ENCODE results near the gene ACTRT3. TPM values are rescaled to one million over a fixed set of nuclear protein-coding genes. Genes with fewer than 3 reads are reported as not detected.

ACTRT3 gene
- polyA plus RNA-seq, 2 of the 4 experiments (the other 2 are of a cell fraction): 1.8 to 3.3 TPM

GRCh38 chr3:169818316-169818715, 49.0 kb upstream of the ACTRT3 start:
- Histone ChIP-seq H3K27ac (no peak overlapping the region), H3K4me3 (no peak overlapping the region), H3K4me2 (no peak overlapping the region), H3K4me1 (no peaks in the 10 kb centered on the region), H3K9me3 (peaks cover 8% of the 10 kb centered on the region)
- ChIA-PET POLR2A (no interaction called here), CTCF (no interaction called here)
- WGBS (ENCODE audit: missing lambda C conversion rate): 30% methylated on average over 2 of the region's 2 CpGs
- TF ChIP-seq ZC3H11A (IDR thresholded peaks at IDR 0.05) (no peak), RNF2 (IDR thresholded peaks at IDR 0.05; ENCODE audit: borderline replicate concordance, low read depth) (peak; percentile 48; the same call in 1 of the 2 replicates)
- no peak for ATAC-seq
- FAIRE-seq: no peak
- DNase-seq (ENCODE audit: low read depth in 1 of 2, low spot score in 1 of 2): no peak

GRCh38 chr3:169815590-169816150, 46.3 kb upstream of the ACTRT3 start:
- no peaks in the 10 kb centered on the region for H3K4me1 ChIP-seq
- ChIA-PET POLR2A (no interaction called here), CTCF (no interaction called here)
- TF ChIP-seq NFE2L2 (conservative IDR thresholded peaks at IDR 0.05; ENCODE audit: low read length) (no peak), HOXB13 (CRISPR knock-in tag; IDR thresholded peaks at IDR 0.05; ENCODE audit: low read depth) (no peak), HES2 (IDR thresholded peaks at IDR 0.05) (no peak), ZC3H11A (IDR thresholded peaks at IDR 0.05) (no peak), BCL3 (IDR thresholded peaks at IDR 0.05) (no peak), FOXS1 (CRISPR knock-in tag; IDR thresholded peaks at IDR 0.05) (no peak)
- H3K4me3 ChIP-seq: no peak overlapping the region
- 38% methylated on average over 4 of the region's 4 CpGs for WGBS (ENCODE audit: missing lambda C conversion rate)
- FAIRE-seq (no peak), ATAC-seq (no peak), DNase-seq (ENCODE audit: low read depth in 1 of 2, low spot score in 1 of 2) (no peak)
- no peak overlapping the region for H3K4me2 ChIP-seq
- H3K27ac ChIP-seq: no peak overlapping the region
- peaks cover 8% of the 10 kb centered on the region for H3K9me3 ChIP-seq

GRCh38 chr3:169813757-169814517, 44.6 kb upstream of the ACTRT3 start:
- DNase-seq (ENCODE audit: low read depth in 1 of 2, low spot score in 1 of 2): peak in 1 of 2 experiments; percentile 42
- POLR2A ChIA-PET: no interaction called here
- CTCF ChIA-PET: interaction anchor here (0.7 to 1.4 kb wide), 3 partner anchors 10 to 36 kb away, joined by 3 read pairs; no protein-coding TSS in a partner anchor
- TF ChIP-seq REST (IDR thresholded peaks at IDR 0.05) (no peak), EHMT2 (IDR thresholded peaks at IDR 0.05; ENCODE audit: low read depth) (no peak), E2F6 (IDR thresholded peaks at IDR 0.05; ENCODE audit: borderline replicate concordance, low read depth) (no peak), BHLHE40 (IDR thresholded peaks at IDR 0.05; ENCODE audit: low read depth, low read length) (no peak), NR3C1 (IDR thresholded peaks at IDR 0.05) (no peak), ELK1 (IDR thresholded peaks at IDR 0.05; ENCODE audit: low read depth, low read length) (no peak), CHD2 (IDR thresholded peaks at IDR 0.05; ENCODE audit: low read length, partially characterized antibody) (no peak), ZSCAN20 (CRISPR knock-in tag; IDR thresholded peaks at IDR 0.05) (no peak), JUNB (IDR thresholded peaks at IDR 0.05) (no peak), HOXA7 (CRISPR knock-in tag; IDR thresholded peaks at IDR 0.05) (no peak), FOXS1 (CRISPR knock-in tag; IDR thresholded peaks at IDR 0.05) (no peak), MAFK (IDR thresholded peaks at IDR 0.05; ENCODE audit: partially characterized antibody) (no peak), USF2 (IDR thresholded peaks at IDR 0.05) (peak; percentile 54; the same call in 1 of the 2 replicates), SMC3 (IDR thresholded peaks at IDR 0.05) (no peak), RFX5 (IDR thresholded peaks at IDR 0.05) (no peak), MAX (IDR thresholded peaks at IDR 0.05) (peak; percentile 82), BCL3 (IDR thresholded peaks at IDR 0.05) (no peak)

More at GRCh38 chr3:169813757-169814517, 44.6 kb upstream of the ACTRT3 start:
- FAIRE-seq: no peak
- H3K9me3 ChIP-seq: peaks cover 8% of the 10 kb centered on the region
- 0 out of 6 replicates have a peak overlapping the region, but pooled peaks of 1 of the 2 experiments have one; percentile 17 for H3K27ac ChIP-seq
- no peaks in the 10 kb centered on the region for H3K4me1 ChIP-seq
- peak overlapping the region; percentile 28; the same call in 2 of the 3 replicates for H3K4me3 ChIP-seq
- peak overlapping the region; percentile 68 for H3K4me2 ChIP-seq
- ATAC-seq: peak; percentile 81 to 94
- WGBS (ENCODE audit: missing lambda C conversion rate): 51% methylated on average over 27 of the region's 27 CpGs

All from A549 (cell line).